Stomach (tissue), 4 donors: ENCODE measurements around the gene GPD2.

Experiments used
- POLR2A ChIP-seq, 4 donors: fragments of 450-650 bp; IDR thresholded peaks; one replicate each; pipeline ENCODE4 v1.6.1; 2016; ENCODE audit warnings: antibody characterized with exemption in 4 of 4, control low read depth in 2 of 4, mild to moderate bottlenecking in 1 of 4, moderate library complexity in 1 of 4
- TF ChIP-seq, protein P1 (sequence below), 7 experiments: fragments of 450-650 bp in 4 of 7; fragments of 200-600 bp in 3 of 7; sonication (generic) in 3 of 7; IDR thresholded peaks; one replicate each; pipeline ENCODE4 v1.5.1; 2016 to 2019; ENCODE audit warnings: antibody characterized with exemption in 7 of 7, control low read depth in 2 of 7, mild to moderate bottlenecking in 1 of 7

DNA sequence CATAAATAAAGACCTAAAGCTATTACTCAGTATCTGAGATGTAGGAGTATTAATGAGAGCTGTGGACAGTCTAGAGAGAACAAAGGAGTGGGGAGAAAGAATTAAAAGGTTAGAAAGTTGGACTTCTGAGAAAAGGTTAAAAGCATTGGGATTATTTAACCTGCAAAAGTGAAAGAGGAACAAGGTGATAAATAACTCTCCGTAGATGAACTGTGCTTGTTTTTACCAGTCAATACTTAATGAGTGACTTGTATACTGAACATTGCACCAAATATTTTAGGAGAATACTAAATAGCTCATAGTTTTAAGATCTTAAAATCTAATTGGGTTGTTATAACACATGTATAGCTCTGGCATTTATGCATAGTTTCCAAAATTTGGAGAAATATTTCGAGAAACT, 137.5 kb downstream of the GPD2 start:
- TF ChIP-seq POLR2A (IDR thresholded peaks at IDR 0.05), result no peak
- TF ChIP-seq, protein P1, sequence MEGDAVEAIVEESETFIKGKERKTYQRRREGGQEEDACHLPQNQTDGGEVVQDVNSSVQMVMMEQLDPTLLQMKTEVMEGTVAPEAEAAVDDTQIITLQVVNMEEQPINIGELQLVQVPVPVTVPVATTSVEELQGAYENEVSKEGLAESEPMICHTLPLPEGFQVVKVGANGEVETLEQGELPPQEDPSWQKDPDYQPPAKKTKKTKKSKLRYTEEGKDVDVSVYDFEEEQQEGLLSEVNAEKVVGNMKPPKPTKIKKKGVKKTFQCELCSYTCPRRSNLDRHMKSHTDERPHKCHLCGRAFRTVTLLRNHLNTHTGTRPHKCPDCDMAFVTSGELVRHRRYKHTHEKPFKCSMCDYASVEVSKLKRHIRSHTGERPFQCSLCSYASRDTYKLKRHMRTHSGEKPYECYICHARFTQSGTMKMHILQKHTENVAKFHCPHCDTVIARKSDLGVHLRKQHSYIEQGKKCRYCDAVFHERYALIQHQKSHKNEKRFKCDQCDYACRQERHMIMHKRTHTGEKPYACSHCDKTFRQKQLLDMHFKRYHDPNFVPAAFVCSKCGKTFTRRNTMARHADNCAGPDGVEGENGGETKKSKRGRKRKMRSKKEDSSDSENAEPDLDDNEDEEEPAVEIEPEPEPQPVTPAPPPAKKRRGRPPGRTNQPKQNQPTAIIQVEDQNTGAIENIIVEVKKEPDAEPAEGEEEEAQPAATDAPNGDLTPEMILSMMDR (IDR thresholded peaks at IDR 0.05), result no peak
